ENCODE measurements around the gene CARS1. TPM values are rescaled to one million over a fixed set of nuclear protein-coding genes. Genes with fewer than 3 reads are reported as not detected.

Gene CARS1
- polyA plus RNA-seq, 1 of the 3 experiments (the other 2 are of a cell fraction), result 52.1 TPM

- peak overlapping the region; percentile 35 to 36; a peak in 2 of 4 replicates for H3K27ac ChIP-seq (ENCODE audit: low read depth in 2 of 2, low read length in 1 of 2)
- H3K4me1 ChIP-seq (ENCODE audit: control insufficient read depth in 1 of 2, insufficient read depth in 2 of 2, low read depth in 1 of 2, low read length in 1 of 2), result peaks cover 7 to 20% of the 10 kb centered on the region in 2 experiments; a peak in 3 of 4 replicates
- H3F3A ChIP-seq (replicated peaks; ENCODE audit: insufficient read depth), result peaks cover 12% of the 10 kb centered on the region
- H2AFZ ChIP-seq (ENCODE audit: low read depth), result no peak overlapping the region
- ChIA-PET CTCF (interaction anchor here (0.8 to 23.7 kb wide), 4 partner anchors 21 to 49 kb away, joined by 3 to 403 read pairs (median 3); no protein-coding TSS in a partner anchor), POLR2A (interaction anchor here (0.6 kb wide), 1 partner anchor 20 kb away, joined by 3 read pairs; no protein-coding TSS in a partner anchor)
- no peaks in the 10 kb centered on the region for H3K9me3 ChIP-seq
- peak overlapping the region; percentile 44; the same call in 1 of the 2 replicates for H3K4me2 ChIP-seq
- WGBS (ENCODE audit: low lambda C conversion rate), result 92% methylated on average over 8 of the region's 11 CpGs
- H4K20me1 ChIP-seq (ENCODE audit: insufficient read depth), result peaks cover 76% of the 10 kb centered on the region
- H3K9ac ChIP-seq, result no peak overlapping the region
- no peak overlapping the region for H3K4me3 ChIP-seq (ENCODE audit: low read depth in 2 of 2, low read length in 1 of 2)
- peaks cover 68% of the 10 kb centered on the region for H3K79me2 ChIP-seq (ENCODE audit: insufficient read depth)
- no peak for TF ChIP-seq FOXJ3 (CRISPR knock-in tag; IDR thresholded peaks at IDR 0.05)
- no peak for TF ChIP-seq MEF2A (IDR thresholded peaks at IDR 0.05; ENCODE audit: borderline replicate concordance, low read depth)
- TF ChIP-seq EP300 (IDR thresholded peaks at IDR 0.05; ENCODE audit: borderline replicate concordance in 1 of 2, low read depth in 1 of 2, low read length in 1 of 2), result no peak
- TF ChIP-seq ELF1 (IDR thresholded peaks at IDR 0.05), result no peak
- no peak for TF ChIP-seq ZBTB33 (IDR thresholded peaks at IDR 0.05; ENCODE audit: borderline replicate concordance, low read depth)
- no peak for TF ChIP-seq EZH2phosphoT487 (IDR thresholded peaks at IDR 0.05; ENCODE audit: borderline replicate concordance, low read depth)
- no peak for TF ChIP-seq USF2 (IDR thresholded peaks at IDR 0.05; ENCODE audit: borderline replicate concordance, low read depth, low read length)
- TF ChIP-seq FOSL2 (IDR thresholded peaks at IDR 0.05; ENCODE audit: borderline replicate concordance, low read depth), result no peak
- DNase-seq, result no peak
- no peaks in the 10 kb centered on the region for H3K27me3 ChIP-seq (ENCODE audit: insufficient read depth)
- peaks cover 25 to 68% of the 10 kb centered on the region in 2 experiments for H3K36me3 ChIP-seq (replicated peaks in 1 of 2; ENCODE audit: control insufficient read depth in 1 of 2, insufficient read depth in 2 of 2, low read length in 1 of 2)
- no peaks in the 10 kb centered on the region for H3K9me2 ChIP-seq
These were observed 14.5 kb downstream of the CARS1 start for GRCh38 chr11:3042496-3043314.

GRCh38 chr11:3041699-3042441, 15.4 kb downstream of the CARS1 start:
- Histone ChIP-seq H3K36me3 (replicated peaks in 1 of 2; ENCODE audit: control insufficient read depth in 1 of 2, insufficient read depth in 2 of 2, low read length in 1 of 2) (peaks cover 29 to 69% of the 10 kb centered on the region in 2 experiments), H2AFZ (ENCODE audit: low read depth) (no peak overlapping the region), H3K4me3 (ENCODE audit: low read depth in 2 of 2, low read length in 1 of 2) (no peak overlapping the region), H3K9me2 (no peaks in the 10 kb centered on the region), H3F3A (replicated peaks; ENCODE audit: insufficient read depth) (peaks cover 12% of the 10 kb centered on the region), H3K27me3 (ENCODE audit: insufficient read depth) (no peaks in the 10 kb centered on the region), H4K20me1 (ENCODE audit: insufficient read depth) (peaks cover 70% of the 10 kb centered on the region), H3K4me1 (ENCODE audit: control insufficient read depth in 1 of 2, insufficient read depth in 2 of 2, low read depth in 1 of 2, low read length in 1 of 2) (peaks cover 7 to 20% of the 10 kb centered on the region in 2 experiments; a peak in 3 of 4 replicates), H3K79me2 (ENCODE audit: insufficient read depth) (peaks cover 60% of the 10 kb centered on the region), H3K27ac (ENCODE audit: low read depth in 2 of 2, low read length in 1 of 2) (no peak overlapping the region), H3K4me2 (no peak overlapping the region), H3K9ac (no peak overlapping the region), H3K9me3 (no peaks in the 10 kb centered on the region)
- ChIA-PET CTCF (interaction anchor here (23.7 kb wide), 1 partner anchor 47 kb away, joined by 403 read pairs; no protein-coding TSS in a partner anchor), POLR2A (no interaction called here)
- 95% methylated on average over 15 of the region's 17 CpGs for WGBS (ENCODE audit: low lambda C conversion rate)
- no peak for DNase-seq
- TF ChIP-seq RFX5 (IDR thresholded peaks at IDR 0.05; ENCODE audit: low read length), result no peak
- TF ChIP-seq USF1 (IDR thresholded peaks at IDR 0.05; ENCODE audit: borderline replicate concordance, low read depth), result no peak
- no peak for TF ChIP-seq TAF1 (IDR thresholded peaks at IDR 0.05; ENCODE audit: borderline replicate concordance, low read depth, low read length)
- TF ChIP-seq IRF3 (IDR thresholded peaks at IDR 0.05; ENCODE audit: low read depth, low read length), result no peak
- no peak for TF ChIP-seq MAX (IDR thresholded peaks at IDR 0.05; ENCODE audit: low read depth)
- no peak for TF ChIP-seq YY1 (IDR thresholded peaks at IDR 0.05; ENCODE audit: low read depth)
- no peak for TF ChIP-seq GABPA (IDR thresholded peaks at IDR 0.05; ENCODE audit: low read depth)
- TF ChIP-seq FOXM1 (IDR thresholded peaks at IDR 0.05; ENCODE audit: low read depth), result no peak
- TF ChIP-seq FOXJ3 (CRISPR knock-in tag; IDR thresholded peaks at IDR 0.05), result no peak
- no peak for TF ChIP-seq JUND (IDR thresholded peaks at IDR 0.05)
- TF ChIP-seq TCF12 (IDR thresholded peaks at IDR 0.05), result no peak
- TF ChIP-seq CHD2 (IDR thresholded peaks at IDR 0.05; ENCODE audit: low read length, partially characterized antibody), result no peak
- TF ChIP-seq MEF2A (IDR thresholded peaks at IDR 0.05; ENCODE audit: borderline replicate concordance, low read depth), result no peak
- TF ChIP-seq SMC3 (IDR thresholded peaks at IDR 0.05; ENCODE audit: low read depth, low read length), result no peak
